NCI-H2196 treated with DMSO at 0.1 percent for 48 hours (cell line): ENCODE data around the gene PLPP1.

Experiments used
- DNase-seq: peaks from one replicate; lab custom pipeline; 2025; ENCODE audit not compliant: unreplicated experiment; lab: John Stamatoyannopoulos, UW

Gene PLPP1

GRCh38 chr5:55453211-55453610 lies 81.6 kb downstream of the PLPP1 start:
- no peak for DNase-seq

GRCh38 chr5:55451976-55452375 lies 82.8 kb downstream of the PLPP1 start:
- no peak for DNase-seq

GRCh38 chr5:55450050-55450765 lies 84.6 kb downstream of the PLPP1 start:
- no peak for DNase-seq

- no peak for DNase-seq
These were observed 88.0 kb downstream of the PLPP1 start for GRCh38 chr5:55446640-55447351.

GRCh38 chr5:55445791-55446190 lies 89.0 kb downstream of the PLPP1 start:
- no peak for DNase-seq

- no peak for DNase-seq
These were observed 92.8 kb downstream of the PLPP1 start for GRCh38 chr5:55441954-55442353.

- DNase-seq, result no peak
These were observed 93.5 kb downstream of the PLPP1 start for GRCh38 chr5:55441107-55441771.

GRCh38 chr5:55440188-55440646 lies 94.5 kb downstream of the PLPP1 start:
- no peak for DNase-seq

GRCh38 chr5:55438998-55439397 lies 95.8 kb downstream of the PLPP1 start:
- DNase-seq, result no peak

GRCh38 chr5:55437859-55438206 lies 96.9 kb downstream of the PLPP1 start:
- DNase-seq, result no peak

GRCh38 chr5:55437452-55437851 lies 97.3 kb downstream of the PLPP1 start:
- DNase-seq, result no peak

GRCh38 chr5:55432549-55432948 lies 102.2 kb downstream of the PLPP1 start:
- DNase-seq, result no peak

- DNase-seq, result no peak
These were observed 105.0 kb downstream of the PLPP1 start for GRCh38 chr5:55429613-55430253.

- DNase-seq, result no peak
These were observed 105.5 kb downstream of the PLPP1 start for GRCh38 chr5:55429221-55429612.

- DNase-seq, result no peak
These were observed 107.6 kb downstream of the PLPP1 start for GRCh38 chr5:55427157-55427556.

- no peak for DNase-seq
These were observed 108.3 kb downstream of the PLPP1 start for GRCh38 chr5:55426455-55426854.

- no peak for DNase-seq
These were observed 113.7 kb downstream of the PLPP1 start for GRCh38 chr5:55421074-55421529.

- DNase-seq, result no peak
These were observed 115.5 kb downstream of the PLPP1 start for GRCh38 chr5:55418994-55419968.

- DNase-seq, result no peak
These were observed 118.5 kb downstream of the PLPP1 start for GRCh38 chr5:55416306-55416705.

- no peak for DNase-seq
These were observed 119.7 kb downstream of the PLPP1 start for GRCh38 chr5:55415071-55415470.
